ENCODE data around the gene SYS1. TPM values are rescaled to one million over a fixed set of nuclear protein-coding genes. Genes with fewer than 3 reads are reported as not detected.

SYS1 gene
- total RNA-seq, 4 donors from 2014 or later: 30.9 to 49.5 (median 38.7) TPM

DNA sequence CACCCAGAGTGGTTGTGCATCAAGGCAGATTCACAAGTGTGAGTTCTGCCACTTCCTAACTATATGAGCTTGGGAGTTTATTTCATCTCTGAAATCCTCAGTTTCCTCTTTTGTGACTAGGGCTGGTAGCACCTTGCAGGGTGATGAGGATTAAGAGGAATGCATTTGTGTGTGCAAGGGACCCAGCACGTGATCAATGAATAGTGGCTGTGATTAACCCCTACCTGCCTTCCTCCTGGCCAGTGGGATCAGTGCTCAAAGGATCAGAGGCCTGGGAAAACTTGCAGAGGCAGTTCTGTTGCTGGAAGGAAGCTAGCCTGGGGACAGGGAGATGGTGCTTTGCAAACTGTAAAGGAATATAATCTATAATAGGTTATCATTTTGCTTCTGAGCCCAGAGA is 22.0 kb upstream of the SYS1 start:
- H3K4me3 ChIP-seq: no peak overlapping the region
- peaks cover 100% of the 10 kb centered on the region for H3K4me1 ChIP-seq
- H3K27me3 ChIP-seq: no peaks in the 10 kb centered on the region
- peak overlapping the region; percentile 94 for H3K27ac ChIP-seq
- TF ChIP-seq POLR2A (IDR thresholded peaks at IDR 0.05): no peak
- TF ChIP-seq, protein P1, sequence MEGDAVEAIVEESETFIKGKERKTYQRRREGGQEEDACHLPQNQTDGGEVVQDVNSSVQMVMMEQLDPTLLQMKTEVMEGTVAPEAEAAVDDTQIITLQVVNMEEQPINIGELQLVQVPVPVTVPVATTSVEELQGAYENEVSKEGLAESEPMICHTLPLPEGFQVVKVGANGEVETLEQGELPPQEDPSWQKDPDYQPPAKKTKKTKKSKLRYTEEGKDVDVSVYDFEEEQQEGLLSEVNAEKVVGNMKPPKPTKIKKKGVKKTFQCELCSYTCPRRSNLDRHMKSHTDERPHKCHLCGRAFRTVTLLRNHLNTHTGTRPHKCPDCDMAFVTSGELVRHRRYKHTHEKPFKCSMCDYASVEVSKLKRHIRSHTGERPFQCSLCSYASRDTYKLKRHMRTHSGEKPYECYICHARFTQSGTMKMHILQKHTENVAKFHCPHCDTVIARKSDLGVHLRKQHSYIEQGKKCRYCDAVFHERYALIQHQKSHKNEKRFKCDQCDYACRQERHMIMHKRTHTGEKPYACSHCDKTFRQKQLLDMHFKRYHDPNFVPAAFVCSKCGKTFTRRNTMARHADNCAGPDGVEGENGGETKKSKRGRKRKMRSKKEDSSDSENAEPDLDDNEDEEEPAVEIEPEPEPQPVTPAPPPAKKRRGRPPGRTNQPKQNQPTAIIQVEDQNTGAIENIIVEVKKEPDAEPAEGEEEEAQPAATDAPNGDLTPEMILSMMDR (IDR thresholded peaks at IDR 0.05): no peak
- no peak for TF ChIP-seq EP300 (IDR thresholded peaks at IDR 0.05)
- TF ChIP-seq POLR2AphosphoS5 (IDR thresholded peaks at IDR 0.05): no peak
- no peaks in the 10 kb centered on the region for H3K9me3 ChIP-seq
- DNase-seq (ENCODE audit: low spot score in 2 of 2): no peak
- no peaks in the 10 kb centered on the region for H3K36me3 ChIP-seq
- 56% methylated on average over 1 of the region's 1 CpG for WGBS

DNA sequence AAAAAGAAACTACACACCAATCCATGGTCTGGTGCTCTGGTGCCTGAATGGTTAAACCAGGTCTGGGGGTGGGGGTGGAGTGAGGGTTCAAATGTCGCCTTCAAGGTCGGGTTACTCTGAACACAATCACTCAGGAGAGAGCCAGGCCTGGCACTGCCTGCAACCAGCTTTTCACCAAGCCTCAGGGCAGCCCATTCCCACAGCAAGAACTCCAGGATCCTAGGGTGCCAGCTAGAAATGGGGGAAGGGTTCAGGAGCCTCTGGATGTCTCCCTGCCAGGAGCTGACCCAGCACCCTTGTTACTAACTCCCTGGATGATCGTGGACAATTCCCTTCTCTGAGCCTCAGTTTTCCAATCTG is 21.4 kb upstream of the SYS1 start:
- 33% methylated on average over 3 of the region's 3 CpGs for WGBS
- Histone ChIP-seq H3K4me3 (peak overlapping the region; percentile 75), H3K36me3 (no peaks in the 10 kb centered on the region)

DNA sequence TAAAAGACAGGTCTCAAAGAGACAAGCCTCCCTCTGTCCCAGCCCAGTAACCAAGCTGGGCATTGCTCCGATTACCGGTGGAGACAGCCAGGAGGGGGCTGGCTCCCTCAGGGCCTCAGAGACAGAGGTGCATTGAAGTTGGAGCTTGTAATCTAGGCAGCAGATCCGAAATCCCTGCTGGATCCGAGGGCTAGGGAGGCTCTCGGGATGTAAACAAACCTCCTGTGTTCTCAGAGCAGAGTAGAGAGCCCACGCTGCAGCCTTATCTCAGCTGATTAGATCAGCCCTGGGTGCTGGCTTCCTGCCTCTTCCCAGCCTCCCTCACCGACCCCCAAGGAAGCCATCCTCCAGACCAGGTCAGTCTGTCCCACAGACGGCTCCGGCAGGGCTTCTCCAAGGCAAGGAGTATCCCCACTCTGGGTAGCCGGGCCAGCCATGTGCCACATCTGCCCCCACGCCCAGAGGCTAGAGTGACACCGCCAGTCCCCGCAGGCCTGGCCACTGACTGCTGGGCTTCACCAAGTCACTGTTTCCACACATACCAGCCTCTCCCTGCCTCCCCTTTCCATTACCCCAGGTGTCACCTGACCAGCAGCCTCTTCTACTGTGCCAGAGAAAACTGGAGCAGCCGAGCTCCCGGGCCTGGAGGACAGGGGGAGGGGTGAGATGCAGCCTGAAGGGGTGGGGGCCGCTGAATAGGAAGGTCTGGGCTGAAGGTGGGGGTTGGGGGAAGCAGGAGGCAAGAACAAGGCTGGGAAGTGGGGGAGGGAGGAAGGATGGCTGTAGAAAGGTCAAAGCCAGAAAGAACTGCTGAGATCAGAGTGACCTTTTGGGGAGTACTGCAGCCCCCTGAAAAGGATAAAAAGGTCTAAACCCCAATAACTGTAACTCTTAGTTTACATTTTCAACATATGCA is 20.8 kb upstream of the SYS1 start:
- H3K4me1 ChIP-seq: peaks cover 98% of the 10 kb centered on the region
- 20% methylated on average over 14 of the region's 16 CpGs for WGBS
- no peaks in the 10 kb centered on the region for H3K27me3 ChIP-seq
- peak; percentile 80 to 86 for DNase-seq (ENCODE audit: low spot score in 2 of 2)
- H3K36me3 ChIP-seq: no peaks in the 10 kb centered on the region
- H3K27ac ChIP-seq: peak overlapping the region; percentile 94
- H3K9me3 ChIP-seq: no peaks in the 10 kb centered on the region
- TF ChIP-seq POLR2AphosphoS5 (IDR thresholded peaks at IDR 0.05): peak in 1 of 3 donors; percentile 42
- no peak for TF ChIP-seq POLR2A (IDR thresholded peaks at IDR 0.05)
- TF ChIP-seq, protein P1 (IDR thresholded peaks at IDR 0.05): no peak
- TF ChIP-seq EP300 (IDR thresholded peaks at IDR 0.05): no peak
- H3K4me3 ChIP-seq: peak overlapping the region; percentile 75

More for the DNA sequence above, 21.4 kb upstream of the SYS1 start:
- Histone ChIP-seq H3K9me3 (no peaks in the 10 kb centered on the region), H3K27me3 (no peaks in the 10 kb centered on the region), H3K27ac (peak overlapping the region; percentile 94), H3K4me1 (peaks cover 100% of the 10 kb centered on the region)
- DNase-seq (ENCODE audit: low spot score in 2 of 2): no peak
- no peak for TF ChIP-seq POLR2AphosphoS5 (IDR thresholded peaks at IDR 0.05)
- TF ChIP-seq POLR2A (IDR thresholded peaks at IDR 0.05): no peak
- TF ChIP-seq, protein P1 (IDR thresholded peaks at IDR 0.05): no peak
- TF ChIP-seq EP300 (IDR thresholded peaks at IDR 0.05): no peak

GRCh38 chr20:45342855-45343531 is 20.0 kb upstream of the SYS1 start:
- Histone ChIP-seq H3K27ac (peak overlapping the region; percentile 94), H3K4me1 (peaks cover 95% of the 10 kb centered on the region)
- TF ChIP-seq POLR2A (IDR thresholded peaks at IDR 0.05) (no peak), POLR2AphosphoS5 (IDR thresholded peaks at IDR 0.05) (no peak), EP300 (IDR thresholded peaks at IDR 0.05) (no peak)
- TF ChIP-seq, protein P1 (IDR thresholded peaks at IDR 0.05): no peak

More at GRCh38 chr20:45342855-45343531, 20.0 kb upstream of the SYS1 start:
- no peak for DNase-seq (ENCODE audit: low spot score in 2 of 2)
- no peaks in the 10 kb centered on the region for H3K9me3 ChIP-seq
- WGBS: 48% methylated on average over 6 of the region's 6 CpGs
- no peaks in the 10 kb centered on the region for H3K36me3 ChIP-seq
- no peaks in the 10 kb centered on the region for H3K27me3 ChIP-seq
- H3K4me3 ChIP-seq: peak overlapping the region; percentile 75
